ENCODE measurements around the gene ATP6V0B. TPM values are rescaled to one million over a fixed set of nuclear protein-coding genes. Genes with fewer than 3 reads are reported as not detected.

Gene ATP6V0B
- total and polyA plus RNA-seq, 2 of the 8 experiments (the other 6 are each of a cell fraction or from before 2014, with no cell fraction given), result 105 to 308 TPM

DNA sequence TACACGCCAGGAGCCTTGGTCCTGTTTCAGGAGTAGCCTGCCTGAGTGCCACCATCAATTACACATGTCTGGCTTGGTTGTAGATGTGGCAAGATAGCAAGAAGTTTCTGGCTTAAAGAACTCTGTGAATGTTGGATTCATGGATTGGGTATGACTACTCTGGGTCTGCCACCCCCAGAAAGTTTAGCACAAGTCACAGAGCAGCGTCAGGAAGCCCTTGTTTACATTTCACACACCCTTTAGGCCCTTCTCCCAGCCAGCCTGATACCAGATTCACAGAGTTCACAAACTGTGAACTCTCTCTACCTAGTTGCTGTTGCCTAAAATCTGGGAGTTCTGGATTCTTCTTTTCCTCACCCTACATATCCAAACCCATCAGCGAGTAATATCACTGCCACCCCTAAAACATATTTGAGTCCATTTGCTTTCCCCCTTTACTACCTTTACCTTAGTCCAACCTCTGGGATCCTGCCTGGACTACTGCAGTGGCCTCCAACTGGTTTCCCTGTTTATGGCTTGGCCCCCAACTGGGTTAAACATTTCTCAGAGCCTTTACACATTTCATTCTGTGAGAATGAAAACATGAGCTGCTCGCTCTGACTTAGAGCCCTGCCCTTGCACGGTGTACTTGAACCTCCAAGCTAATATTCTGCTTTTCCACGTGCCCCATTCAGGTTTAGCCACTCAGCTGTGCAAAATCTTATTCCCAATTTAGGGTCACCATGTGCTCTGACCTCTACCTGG is 12.6 kb downstream of the ATP6V0B start (continued):
- TF ChIP-seq SIX5 (IDR thresholded peaks at IDR 0.05; ENCODE audit: low read depth, low read length) (no peak), RAD21 (IDR thresholded peaks at IDR 0.05 in 1 of 2, conservative IDR thresholded peaks at IDR 0.05 in 1 of 2; ENCODE audit: low read depth in 2 of 2, low read length in 2 of 2) (no peak), RNF2 (IDR thresholded peaks at IDR 0.05; ENCODE audit: borderline replicate concordance, low read depth, low read length, missing control alignments, poor library complexity, severe bottlenecking) (no peak), RFX5 (IDR thresholded peaks at IDR 0.05; ENCODE audit: borderline replicate concordance, low read depth, low read length) (no peak), BACH1 (IDR thresholded peaks at IDR 0.05; ENCODE audit: low read length) (no peak)
- TF ChIP-seq, protein P1, sequence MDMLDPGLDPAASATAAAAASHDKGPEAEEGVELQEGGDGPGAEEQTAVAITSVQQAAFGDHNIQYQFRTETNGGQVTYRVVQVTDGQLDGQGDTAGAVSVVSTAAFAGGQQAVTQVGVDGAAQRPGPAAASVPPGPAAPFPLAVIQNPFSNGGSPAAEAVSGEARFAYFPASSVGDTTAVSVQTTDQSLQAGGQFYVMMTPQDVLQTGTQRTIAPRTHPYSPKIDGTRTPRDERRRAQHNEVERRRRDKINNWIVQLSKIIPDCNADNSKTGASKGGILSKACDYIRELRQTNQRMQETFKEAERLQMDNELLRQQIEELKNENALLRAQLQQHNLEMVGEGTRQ (IDR thresholded peaks at IDR 0.05; ENCODE audit: low read length), result no peak
